Esophagus muscularis mucosa (tissue), 4 donors: Measurements from ENCODE around the gene VWA1.

ENCODE experiments used
- CTCF ChIP-seq, 3 experiments: fragments of 200-600 bp in 2 of 3; fragments of 450-650 bp in 1 of 3; sonication (generic) in 2 of 3; IDR thresholded peaks; one replicate each; pipeline ENCODE4 v1.5.1; 2017 to 2019; ENCODE audit warnings: antibody characterized with exemption in 3 of 3, mild to moderate bottlenecking in 2 of 3, moderate library complexity in 1 of 3
- EP300 ChIP-seq: sonication (generic); formaldehyde crosslinking; IDR thresholded peaks from one replicate; pipeline ENCODE4 v1.6.1; 2017; ENCODE audit warnings: antibody characterized with exemption
- POLR2AphosphoS5 ChIP-seq, 2 donors: sonication (generic); formaldehyde crosslinking; IDR thresholded peaks; one replicate each; pipeline ENCODE4 v1.6.1; 2017; ENCODE audit warnings: antibody characterized with exemption in 2 of 2

DNA sequence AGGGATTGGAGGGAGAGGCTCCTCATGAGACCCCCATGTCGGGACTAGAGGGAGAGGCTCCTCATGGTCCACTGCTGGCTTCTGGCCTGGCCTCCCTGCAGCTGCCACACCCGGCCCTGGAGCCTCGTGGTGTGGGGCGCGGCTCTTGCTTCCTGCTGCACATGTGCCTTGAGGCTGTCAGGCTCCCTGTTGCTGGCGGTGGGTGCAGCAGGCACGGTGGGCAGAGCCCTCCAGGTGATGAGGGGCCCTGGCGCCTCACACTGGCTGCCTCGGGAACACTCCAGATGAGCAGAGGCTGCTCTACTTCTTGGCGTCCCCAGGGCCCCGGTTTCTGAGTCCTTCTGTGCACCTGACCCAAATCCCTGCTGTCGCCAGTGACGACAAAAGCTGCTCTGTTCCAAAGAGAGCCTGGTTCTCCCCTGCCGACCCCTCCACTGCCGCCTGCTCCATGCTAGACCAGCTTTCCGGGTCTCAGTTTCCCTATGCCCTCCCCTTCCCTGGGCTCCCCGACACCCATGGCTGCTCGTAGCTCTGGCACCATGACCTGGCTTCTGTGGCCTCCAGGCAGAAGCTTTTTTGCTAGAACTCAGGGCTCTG lies 26.3 kb downstream of the VWA1 start:
- TF ChIP-seq CTCF (IDR thresholded peaks at IDR 0.05): no peak
- TF ChIP-seq EP300: no peak
- no peak for TF ChIP-seq POLR2AphosphoS5 (IDR thresholded peaks at IDR 0.05)
